22Rv1 (cell line): ENCODE data around the gene TMEM255A.

ENCODE experiments used
- ZFX ChIP-seq: fragments of 450-650 bp; IDR thresholded peaks from 2 replicates; pipeline ENCODE4 v1.6.1; 2017; ENCODE audit warnings: antibody characterized with exemption, borderline replicate concordance
- TF ChIP-seq, protein P1 (sequence below): fragments of 450-650 bp; IDR thresholded peaks from 2 replicates; pipeline ENCODE4 v1.5.1; 2017; ENCODE audit warnings: mild to moderate bottlenecking

GRCh38 chrX:120287513-120288112 lies 23.6 kb downstream of the TMEM255A start:
- TF ChIP-seq, protein P1, sequence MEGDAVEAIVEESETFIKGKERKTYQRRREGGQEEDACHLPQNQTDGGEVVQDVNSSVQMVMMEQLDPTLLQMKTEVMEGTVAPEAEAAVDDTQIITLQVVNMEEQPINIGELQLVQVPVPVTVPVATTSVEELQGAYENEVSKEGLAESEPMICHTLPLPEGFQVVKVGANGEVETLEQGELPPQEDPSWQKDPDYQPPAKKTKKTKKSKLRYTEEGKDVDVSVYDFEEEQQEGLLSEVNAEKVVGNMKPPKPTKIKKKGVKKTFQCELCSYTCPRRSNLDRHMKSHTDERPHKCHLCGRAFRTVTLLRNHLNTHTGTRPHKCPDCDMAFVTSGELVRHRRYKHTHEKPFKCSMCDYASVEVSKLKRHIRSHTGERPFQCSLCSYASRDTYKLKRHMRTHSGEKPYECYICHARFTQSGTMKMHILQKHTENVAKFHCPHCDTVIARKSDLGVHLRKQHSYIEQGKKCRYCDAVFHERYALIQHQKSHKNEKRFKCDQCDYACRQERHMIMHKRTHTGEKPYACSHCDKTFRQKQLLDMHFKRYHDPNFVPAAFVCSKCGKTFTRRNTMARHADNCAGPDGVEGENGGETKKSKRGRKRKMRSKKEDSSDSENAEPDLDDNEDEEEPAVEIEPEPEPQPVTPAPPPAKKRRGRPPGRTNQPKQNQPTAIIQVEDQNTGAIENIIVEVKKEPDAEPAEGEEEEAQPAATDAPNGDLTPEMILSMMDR: no peak
- no peak for TF ChIP-seq ZFX
